ENCODE data around the gene TRPM2. TPM values are rescaled to one million over a fixed set of nuclear protein-coding genes. Genes with fewer than 3 reads are reported as not detected.

The TRPM2 gene
- total and polyA plus RNA-seq, 2 experiments from 2014 or later = not detected

DNA sequence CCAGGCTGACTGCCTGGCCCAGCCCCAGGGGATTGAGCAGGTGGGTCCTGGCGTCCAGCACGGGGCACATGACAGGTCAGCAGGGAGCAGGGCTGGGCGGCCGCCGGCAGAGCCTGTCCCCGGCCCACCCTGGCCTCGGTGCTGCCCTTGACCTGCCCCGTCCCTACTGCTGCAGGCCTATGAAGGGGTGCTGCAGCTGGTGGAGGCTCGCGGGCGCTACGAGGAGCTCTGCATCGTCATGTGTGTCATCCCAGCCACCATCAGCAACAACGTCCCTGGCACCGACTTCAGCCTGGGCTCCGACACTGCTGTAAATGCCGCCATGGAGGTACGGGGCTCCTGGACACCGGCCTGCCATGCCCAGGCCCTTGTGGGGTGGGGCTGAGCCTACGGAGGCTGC, 29.8 kb upstream of the TRPM2 start:
- no peaks in the 10 kb centered on the region for H3K9me3 ChIP-seq (ENCODE audit: low read depth)
- TF ChIP-seq, protein P1, sequence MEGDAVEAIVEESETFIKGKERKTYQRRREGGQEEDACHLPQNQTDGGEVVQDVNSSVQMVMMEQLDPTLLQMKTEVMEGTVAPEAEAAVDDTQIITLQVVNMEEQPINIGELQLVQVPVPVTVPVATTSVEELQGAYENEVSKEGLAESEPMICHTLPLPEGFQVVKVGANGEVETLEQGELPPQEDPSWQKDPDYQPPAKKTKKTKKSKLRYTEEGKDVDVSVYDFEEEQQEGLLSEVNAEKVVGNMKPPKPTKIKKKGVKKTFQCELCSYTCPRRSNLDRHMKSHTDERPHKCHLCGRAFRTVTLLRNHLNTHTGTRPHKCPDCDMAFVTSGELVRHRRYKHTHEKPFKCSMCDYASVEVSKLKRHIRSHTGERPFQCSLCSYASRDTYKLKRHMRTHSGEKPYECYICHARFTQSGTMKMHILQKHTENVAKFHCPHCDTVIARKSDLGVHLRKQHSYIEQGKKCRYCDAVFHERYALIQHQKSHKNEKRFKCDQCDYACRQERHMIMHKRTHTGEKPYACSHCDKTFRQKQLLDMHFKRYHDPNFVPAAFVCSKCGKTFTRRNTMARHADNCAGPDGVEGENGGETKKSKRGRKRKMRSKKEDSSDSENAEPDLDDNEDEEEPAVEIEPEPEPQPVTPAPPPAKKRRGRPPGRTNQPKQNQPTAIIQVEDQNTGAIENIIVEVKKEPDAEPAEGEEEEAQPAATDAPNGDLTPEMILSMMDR (IDR thresholded peaks at IDR 0.05; ENCODE audit: low read depth, low read length) = no peak
- H3K36me3 ChIP-seq = peaks cover 12% of the 10 kb centered on the region
- no peak overlapping the region for H3K4me3 ChIP-seq
- no peak overlapping the region for H3K27ac ChIP-seq
- no peaks in the 10 kb centered on the region for H3K4me1 ChIP-seq (ENCODE audit: low read depth)
- no peak for DNase-seq (ENCODE audit: low read depth in 1 of 2, low spot score in 1 of 2)
- H3K27me3 ChIP-seq = no peaks in the 10 kb centered on the region

- no peaks in the 10 kb centered on the region for H3K27me3 ChIP-seq
- TF ChIP-seq, protein P1 (IDR thresholded peaks at IDR 0.05; ENCODE audit: low read depth, low read length) = no peak
- H3K4me1 ChIP-seq (ENCODE audit: low read depth) = no peaks in the 10 kb centered on the region
- no peak overlapping the region for H3K4me3 ChIP-seq
- peaks cover 11% of the 10 kb centered on the region for H3K36me3 ChIP-seq
- H3K27ac ChIP-seq = no peak overlapping the region
- H3K9me3 ChIP-seq (ENCODE audit: low read depth) = no peaks in the 10 kb centered on the region
- no peak for DNase-seq (ENCODE audit: low read depth in 1 of 2, low spot score in 1 of 2)
These were observed 29.1 kb upstream of the TRPM2 start for GRCh38 chr21:44324106-44324853.

GRCh38 chr21:44324854-44325107, 28.6 kb upstream of the TRPM2 start:
- H3K4me3 ChIP-seq = no peak overlapping the region
- no peaks in the 10 kb centered on the region for H3K27me3 ChIP-seq
- no peaks in the 10 kb centered on the region for H3K9me3 ChIP-seq (ENCODE audit: low read depth)
- TF ChIP-seq, protein P1 (IDR thresholded peaks at IDR 0.05; ENCODE audit: low read depth, low read length) = no peak
- no peak for DNase-seq (ENCODE audit: low read depth in 1 of 2, low spot score in 1 of 2)
- no peaks in the 10 kb centered on the region for H3K4me1 ChIP-seq (ENCODE audit: low read depth)
- peaks cover 10% of the 10 kb centered on the region for H3K36me3 ChIP-seq
- no peak overlapping the region for H3K27ac ChIP-seq

- Histone ChIP-seq H3K4me1 (ENCODE audit: low read depth) (no peaks in the 10 kb centered on the region), H3K27me3 (no peaks in the 10 kb centered on the region), H3K27ac (no peak overlapping the region), H3K9me3 (ENCODE audit: low read depth) (no peaks in the 10 kb centered on the region), H3K4me3 (no peak overlapping the region), H3K36me3 (peaks cover 6% of the 10 kb centered on the region)
- TF ChIP-seq, protein P1 (IDR thresholded peaks at IDR 0.05; ENCODE audit: low read depth, low read length) = no peak
- DNase-seq (ENCODE audit: low read depth in 1 of 2, low spot score in 1 of 2) = no peak
These were observed 27.8 kb upstream of the TRPM2 start for GRCh38 chr21:44325386-44326271.

DNA sequence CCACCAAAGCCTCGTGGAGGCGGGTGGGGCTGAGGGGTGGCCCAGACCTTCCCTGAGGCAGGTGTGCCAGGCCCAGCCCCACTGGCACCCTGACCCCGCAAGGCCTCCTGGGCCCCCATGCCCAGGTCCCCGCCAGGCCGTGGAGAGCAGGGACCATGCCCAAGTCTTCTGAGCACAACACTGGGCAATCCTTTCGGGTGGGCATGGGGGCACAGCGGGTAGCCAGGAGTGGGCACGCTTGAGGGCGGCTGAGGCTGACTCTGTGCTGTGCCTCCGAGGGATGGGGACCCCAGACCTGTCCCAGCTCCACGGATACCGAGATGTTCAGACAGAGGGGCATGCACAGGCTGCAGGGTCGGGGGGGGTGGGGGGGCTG, 27.2 kb upstream of the TRPM2 start:
- H3K27ac ChIP-seq = no peak overlapping the region
- no peaks in the 10 kb centered on the region for H3K4me1 ChIP-seq (ENCODE audit: low read depth)
- H3K9me3 ChIP-seq (ENCODE audit: low read depth) = no peaks in the 10 kb centered on the region
- TF ChIP-seq, protein P1 (IDR thresholded peaks at IDR 0.05; ENCODE audit: low read depth, low read length) = no peak
- H3K4me3 ChIP-seq = no peak overlapping the region
- no peak for DNase-seq (ENCODE audit: low read depth in 1 of 2, low spot score in 1 of 2)
- no peaks in the 10 kb centered on the region for H3K27me3 ChIP-seq
- peaks cover 6% of the 10 kb centered on the region for H3K36me3 ChIP-seq
